GM19438 (cell line): ENCODE measurements around the gene SLC2A2.
A peak's percentile ranks its signal among the peaks of the same experiment; 100 is the strongest.
"Not testable (repeated sequence)": the region's sequence is repeated elsewhere in the genome, so short reads cannot be mapped to it uniquely, and the experiment has no call there.

Source experiments
- ATAC-seq: cut with Tn5 transposase; IDR thresholded peaks from one replicate; pipeline ENCODE4 v1.9.1; 2021; ENCODE audit warnings: low read depth; ENCODE audit not compliant: unreplicated experiment

Gene SLC2A2

GRCh38 chr3:170989100-170989648 is 37.3 kb downstream of the SLC2A2 start:
- no peak for ATAC-seq

GRCh38 chr3:170988378-170988777 is 38.1 kb downstream of the SLC2A2 start:
- ATAC-seq, result no peak

- ATAC-seq, result no peak
Measured at GRCh38 chr3:170985304-170985703, 41.2 kb downstream of the SLC2A2 start.

GRCh38 chr3:170982733-170983132 is 43.8 kb downstream of the SLC2A2 start:
- peak; percentile 100 for ATAC-seq

- ATAC-seq, result no peak
Measured at GRCh38 chr3:170980399-170980798, 46.1 kb downstream of the SLC2A2 start.

GRCh38 chr3:170977949-170978745 is 48.4 kb downstream of the SLC2A2 start:
- ATAC-seq, result no peak

GRCh38 chr3:170976190-170976519 is 50.4 kb downstream of the SLC2A2 start:
- no peak for ATAC-seq

- no peak for ATAC-seq
Measured at GRCh38 chr3:170975283-170976189, 51.0 kb downstream of the SLC2A2 start.

- no peak for ATAC-seq
Measured at GRCh38 chr3:170974872-170975271, 51.6 kb downstream of the SLC2A2 start.

GRCh38 chr3:170972917-170973316 is 53.6 kb downstream of the SLC2A2 start:
- not testable (repeated sequence) for ATAC-seq

GRCh38 chr3:170967126-170967525 is 59.4 kb downstream of the SLC2A2 start:
- no peak for ATAC-seq

- no peak for ATAC-seq
Measured at GRCh38 chr3:170966495-170966894, 60.0 kb downstream of the SLC2A2 start.

GRCh38 chr3:170962411-170962810 is 64.1 kb downstream of the SLC2A2 start:
- ATAC-seq, result no peak

- no peak for ATAC-seq
Measured at GRCh38 chr3:170961616-170962400, 64.7 kb downstream of the SLC2A2 start.

GRCh38 chr3:170959457-170959856 is 67.1 kb downstream of the SLC2A2 start:
- no peak for ATAC-seq

GRCh38 chr3:170956647-170957046 is 69.9 kb downstream of the SLC2A2 start:
- ATAC-seq, result no peak

GRCh38 chr3:170953736-170954135 is 72.8 kb downstream of the SLC2A2 start:
- ATAC-seq, result no peak

GRCh38 chr3:170953229-170953628 is 73.3 kb downstream of the SLC2A2 start:
- no peak for ATAC-seq

GRCh38 chr3:170949211-170949610 is 77.3 kb downstream of the SLC2A2 start:
- ATAC-seq, result no peak

- ATAC-seq, result no peak
Measured at GRCh38 chr3:170947018-170947769, 79.3 kb downstream of the SLC2A2 start.
